HFFc6 (cell line): ENCODE measurements around the gene ANKRD13D. TPM values are rescaled to one million over a fixed set of nuclear protein-coding genes. Genes with fewer than 3 reads are reported as not detected.
A peak's percentile ranks its signal among the peaks of the same experiment; 100 is the strongest.

Experiments
- DNase-seq: peaks from one replicate; pipeline ENCODE4 v3.0.0-alpha.2; 2018
- H3K27ac Mint-ChIP-seq: 2 replicates; pipeline ENCODE4 v1.8.0; 2020; ENCODE audit warnings: mild to moderate bottlenecking, mixed read lengths
- H3K27me3 Mint-ChIP-seq: 2 replicates; pipeline ENCODE4 v1.8.0; 2021; ENCODE audit warnings: mild to moderate bottlenecking, moderate library complexity, mixed read lengths; ENCODE audit not compliant: insufficient read depth
- H3K36me3 Mint-ChIP-seq: 2 replicates; pipeline ENCODE4 v1.8.0; 2021; ENCODE audit warnings: low read depth, mixed read lengths
- H3K4me1 Mint-ChIP-seq: 2 replicates; pipeline ENCODE4 v1.8.0; 2020; ENCODE audit warnings: low read depth, mixed read lengths
- H3K4me3 Mint-ChIP-seq: 2 replicates; pipeline ENCODE4 v1.8.0; 2020; ENCODE audit warnings: mild to moderate bottlenecking, moderate library complexity, mixed read lengths
- H3K9me3 Mint-ChIP-seq: 2 replicates; pipeline ENCODE4 v1.8.0; 2020; ENCODE audit warnings: mild to moderate bottlenecking, mixed read lengths
- total RNA-seq, 6 experiments: library from RNA; stranded (reverse); fragmentation: NEBNext Ultra II Directional; extraction: Animal tissue kit (Norgen Biotek cat#: 25700); gene quantifications; 2 replicates in 1 of 6; 3 replicates in 5 of 6; pipeline ENCODE4 v1.2.3, GENCODE V29; 2021
- TF ChIP-seq, protein P1 (sequence below): fragments of 200-600 bp; sonication (generic); IDR thresholded peaks from 2 replicates; pipeline ENCODE4 v1.5.0; 2021; ENCODE audit warnings: antibody characterized with exemption, mild to moderate bottlenecking

The ANKRD13D gene
- total RNA-seq, 6 experiments from 2014 or later = 24.7 to 34.6 (median 26.4) TPM

DNA sequence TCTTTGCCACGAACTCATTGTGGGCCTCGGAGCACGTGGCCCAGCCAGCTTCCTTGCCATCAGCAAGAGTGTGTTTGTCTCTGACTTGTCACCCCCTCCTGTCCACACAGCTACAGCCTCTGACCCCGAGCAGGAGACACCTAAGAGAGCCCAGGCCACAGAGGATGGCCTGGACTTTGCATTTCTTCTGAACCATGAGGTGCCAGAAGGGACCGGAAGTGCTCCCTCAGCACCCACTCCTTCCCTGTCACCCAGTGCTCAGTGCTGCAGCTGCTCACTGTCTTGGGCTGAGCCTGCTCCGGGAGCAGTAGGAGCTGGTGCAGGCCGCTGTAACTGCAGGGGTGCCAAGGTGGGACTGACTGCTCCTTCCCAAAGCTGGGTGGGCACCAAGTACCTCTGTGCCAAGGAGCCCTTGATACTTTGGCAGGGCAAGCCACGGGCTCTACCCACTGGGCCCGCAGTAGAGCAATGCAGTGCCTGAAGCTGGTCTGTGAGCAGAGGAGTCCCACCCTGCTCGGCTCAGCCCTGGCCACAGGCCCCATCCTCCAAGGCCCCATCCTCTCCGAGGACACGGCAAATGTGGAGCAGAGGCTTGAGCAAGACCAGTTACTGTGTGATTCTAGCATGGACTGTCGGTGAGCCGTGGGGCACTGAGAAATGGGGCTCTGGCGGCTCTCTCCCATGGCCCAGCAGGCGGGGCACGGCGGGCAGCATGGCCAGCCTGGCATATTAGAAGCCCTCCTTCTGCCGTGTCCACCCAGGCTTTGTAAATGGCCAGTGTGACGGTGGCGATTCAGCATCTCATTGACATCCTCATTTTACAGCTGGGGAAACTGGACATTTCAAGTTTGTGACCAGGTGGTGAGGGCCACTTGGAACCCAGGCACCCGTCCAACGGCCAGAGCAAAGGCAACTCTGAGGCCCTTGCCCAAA is 16.5 kb upstream of the ANKRD13D start:
- no peaks in the 10 kb centered on the region; the same call in 1 of the 2 replicates for H3K27me3 Mint-ChIP-seq
- H3K27ac Mint-ChIP-seq = no peak overlapping the region
- DNase-seq = no peak
- peaks cover 35% of the 10 kb centered on the region for H3K4me1 Mint-ChIP-seq
- H3K4me3 Mint-ChIP-seq = no peak overlapping the region
- no peaks in the 10 kb centered on the region for H3K9me3 Mint-ChIP-seq
- no peaks in the 10 kb centered on the region; the same call in 1 of the 2 replicates for H3K36me3 Mint-ChIP-seq
- TF ChIP-seq, protein P1, sequence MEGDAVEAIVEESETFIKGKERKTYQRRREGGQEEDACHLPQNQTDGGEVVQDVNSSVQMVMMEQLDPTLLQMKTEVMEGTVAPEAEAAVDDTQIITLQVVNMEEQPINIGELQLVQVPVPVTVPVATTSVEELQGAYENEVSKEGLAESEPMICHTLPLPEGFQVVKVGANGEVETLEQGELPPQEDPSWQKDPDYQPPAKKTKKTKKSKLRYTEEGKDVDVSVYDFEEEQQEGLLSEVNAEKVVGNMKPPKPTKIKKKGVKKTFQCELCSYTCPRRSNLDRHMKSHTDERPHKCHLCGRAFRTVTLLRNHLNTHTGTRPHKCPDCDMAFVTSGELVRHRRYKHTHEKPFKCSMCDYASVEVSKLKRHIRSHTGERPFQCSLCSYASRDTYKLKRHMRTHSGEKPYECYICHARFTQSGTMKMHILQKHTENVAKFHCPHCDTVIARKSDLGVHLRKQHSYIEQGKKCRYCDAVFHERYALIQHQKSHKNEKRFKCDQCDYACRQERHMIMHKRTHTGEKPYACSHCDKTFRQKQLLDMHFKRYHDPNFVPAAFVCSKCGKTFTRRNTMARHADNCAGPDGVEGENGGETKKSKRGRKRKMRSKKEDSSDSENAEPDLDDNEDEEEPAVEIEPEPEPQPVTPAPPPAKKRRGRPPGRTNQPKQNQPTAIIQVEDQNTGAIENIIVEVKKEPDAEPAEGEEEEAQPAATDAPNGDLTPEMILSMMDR = no peak

DNA sequence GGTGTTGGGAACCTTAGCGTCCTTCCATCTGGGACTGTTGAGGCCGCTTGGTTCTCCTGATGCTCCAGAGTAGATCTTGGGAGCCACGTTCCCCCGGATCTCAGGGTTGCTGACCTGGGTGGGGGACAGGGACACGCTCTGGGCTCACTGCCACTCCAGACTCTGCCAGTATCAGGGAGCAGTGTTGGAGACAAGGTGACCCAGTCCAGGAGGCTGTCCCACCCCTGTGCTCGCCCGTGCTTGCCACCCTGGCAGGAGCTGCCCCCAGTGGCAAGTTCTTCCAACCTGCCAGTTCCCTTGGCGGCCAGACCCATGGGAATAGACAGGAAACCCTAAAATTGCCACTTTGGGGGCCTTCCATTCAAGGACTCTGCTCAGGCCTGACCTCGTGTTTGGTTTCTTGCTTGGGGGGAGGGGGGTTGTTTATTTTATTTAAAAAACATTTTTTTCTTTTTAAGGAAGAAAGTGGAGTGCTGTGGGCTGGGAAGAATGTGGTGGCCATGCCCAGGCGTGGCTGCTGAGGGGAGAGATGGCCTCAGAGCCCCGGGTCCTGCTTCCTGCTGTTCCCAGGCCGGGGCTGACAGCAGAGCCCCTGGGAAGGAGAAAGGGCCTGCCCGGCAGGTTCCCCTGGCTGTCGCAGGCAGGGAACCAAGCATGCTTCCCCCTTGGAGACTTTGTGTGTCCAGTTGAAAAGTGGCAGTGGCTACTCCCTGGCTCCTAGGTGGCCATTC is 15.7 kb upstream of the ANKRD13D start:
- Mint-ChIP-seq H3K4me1 (peaks cover 32% of the 10 kb centered on the region), H3K27ac (no peak overlapping the region), H3K36me3 (no peaks in the 10 kb centered on the region; the same call in 1 of the 2 replicates), H3K27me3 (no peaks in the 10 kb centered on the region; the same call in 1 of the 2 replicates), H3K4me3 (no peak overlapping the region), H3K9me3 (no peaks in the 10 kb centered on the region)
- TF ChIP-seq, protein P1 = peak; percentile 8; the same call in 1 of the 2 replicates
- DNase-seq = no peak

DNA sequence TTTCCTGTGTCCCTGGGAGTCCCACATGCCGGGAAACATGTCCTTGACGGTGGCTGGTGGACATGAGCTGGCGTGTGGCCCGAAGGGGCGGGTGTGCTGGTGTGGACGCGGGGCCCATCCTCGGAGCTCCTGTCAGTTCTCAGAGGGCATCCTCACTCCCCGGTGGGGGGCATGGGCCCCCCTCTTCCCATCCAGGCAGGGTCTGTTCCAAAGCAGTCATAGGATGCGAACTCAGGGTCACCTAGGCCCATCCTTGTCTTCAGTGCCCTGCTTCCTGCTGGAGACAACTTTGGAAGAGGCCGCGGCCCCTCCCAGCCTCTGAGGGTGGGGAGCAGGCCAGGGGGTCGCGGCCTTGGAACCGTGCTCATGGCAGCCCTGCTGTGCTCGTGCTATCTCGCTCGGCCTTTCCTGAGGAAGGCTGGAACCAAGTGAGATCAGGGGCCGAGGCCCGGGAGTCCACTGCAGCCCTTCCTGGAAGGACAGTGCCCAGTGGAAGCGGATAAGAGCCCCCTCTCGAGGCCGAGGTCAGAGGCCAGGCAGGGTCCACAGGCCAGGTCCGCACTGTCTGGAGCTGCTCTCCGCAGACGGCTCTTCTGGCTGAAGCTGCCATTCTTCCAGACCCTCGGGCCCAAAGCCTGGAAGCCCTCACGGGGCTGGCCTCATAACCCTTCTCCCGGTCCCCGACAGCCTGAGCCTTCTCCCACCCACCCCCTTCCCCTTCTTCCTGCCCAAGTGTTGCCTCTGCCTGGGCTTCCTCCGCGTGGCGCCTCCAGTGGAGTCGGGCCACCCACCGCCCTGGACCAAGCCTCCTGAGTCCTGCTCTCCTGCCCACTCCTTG is 14.1 kb upstream of the ANKRD13D start:
- Mint-ChIP-seq H3K27me3 (no peaks in the 10 kb centered on the region; the same call in 1 of the 2 replicates), H3K4me1 (peaks cover 26% of the 10 kb centered on the region), H3K9me3 (no peaks in the 10 kb centered on the region), H3K4me3 (no peak overlapping the region), H3K27ac (no peak overlapping the region), H3K36me3 (peaks cover under 1% of the 10 kb centered on the region; the same call in 1 of the 2 replicates)
- TF ChIP-seq, protein P1 = no peak
- DNase-seq = no peak

DNA sequence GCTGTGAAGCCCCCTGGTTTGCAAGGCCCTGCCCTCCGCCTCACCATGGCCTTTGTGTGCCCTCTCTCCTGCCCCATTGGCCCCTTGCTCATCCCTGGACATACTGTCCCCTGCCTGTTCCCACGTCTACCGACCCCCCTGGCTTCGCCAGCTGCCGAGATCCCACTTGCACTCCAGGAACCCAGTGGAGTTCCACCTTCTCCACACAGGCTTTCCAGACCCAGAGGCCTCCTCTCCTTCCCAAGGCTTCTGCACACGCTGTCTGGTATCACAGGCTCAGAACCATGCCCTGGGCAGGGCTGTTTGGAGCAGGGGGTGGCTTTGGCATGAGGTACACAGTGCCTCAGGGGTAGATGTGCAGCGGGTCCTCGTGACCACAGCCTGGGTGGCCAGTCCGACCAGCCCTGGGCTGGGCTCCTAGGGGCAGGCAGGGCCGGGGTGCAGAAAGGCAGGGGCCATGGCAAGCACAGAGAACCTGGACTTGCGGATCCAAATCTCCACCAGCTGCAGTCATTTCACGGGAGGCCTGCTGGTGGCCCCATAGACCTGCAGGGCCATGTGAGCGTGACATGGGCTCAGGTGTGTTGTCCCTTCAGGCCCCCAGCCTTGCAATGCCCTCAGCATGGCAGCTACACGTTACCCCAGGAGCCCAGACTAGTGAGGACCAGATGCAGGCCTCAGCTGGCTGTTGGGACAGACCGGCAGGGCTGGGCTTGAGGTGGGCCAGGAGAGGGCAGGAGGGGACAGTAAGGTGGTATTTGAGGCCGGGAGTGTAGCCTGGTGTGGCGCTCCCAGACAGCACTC is 13.3 kb upstream of the ANKRD13D start:
- H3K4me3 Mint-ChIP-seq = no peak overlapping the region
- no peak for DNase-seq
- peaks cover 17% of the 10 kb centered on the region for H3K4me1 Mint-ChIP-seq
- H3K9me3 Mint-ChIP-seq = no peaks in the 10 kb centered on the region
- no peaks in the 10 kb centered on the region; the same call in 1 of the 2 replicates for H3K27me3 Mint-ChIP-seq
- peak overlapping the region; percentile 75 for H3K27ac Mint-ChIP-seq
- TF ChIP-seq, protein P1 = no peak
- H3K36me3 Mint-ChIP-seq = peaks cover 4% of the 10 kb centered on the region; the same call in 1 of the 2 replicates
